H1 (cell line): Measurements from ENCODE around the gene CARD14. TPM values are rescaled to one million over a fixed set of nuclear protein-coding genes. Genes with fewer than 3 reads are reported as not detected.
"Not testable (repeated sequence)": the region's sequence is repeated elsewhere in the genome, so short reads cannot be mapped to it uniquely, and the experiment has no call there.

Source experiments
- CTCF ChIA-PET: fragments of 300-600 bp; sonication (Branson Sonifier 250); formaldehyde crosslinking; loops from one replicate; lab custom pipeline; 2021; ENCODE audit not compliant: partially characterized antibody; lab: Charles Lee
- POLR2A ChIA-PET: fragments of 300-600 bp; sonication (Branson Sonifier 250); formaldehyde crosslinking; loops from one replicate; lab custom pipeline; 2021; ENCODE audit warnings: inconsistent platforms; ENCODE audit not compliant: partially characterized antibody; lab: Charles Lee
- DNase-seq, 2 experiments: peaks; one replicate each; pipeline versions ENCODE4 v3.0.0 to v3.0.0-alpha.2; 2010 to 2022; ENCODE audit warnings: low spot score in 2 of 2, low read depth in 1 of 2, mixed read lengths in 1 of 2
- FAIRE-seq: peaks from 2 replicates; lab custom pipeline; 2011; peaks lifted over from hg19 to GRCh38; lab: Jason Lieb, UNC
- H2AFZ ChIP-seq: 2 replicates; pipeline ENCODE4 v1.8.1; 2012; ENCODE audit warnings: low read length, inconsistent platforms
- H2AK5ac ChIP-seq: 2 replicates; pipeline ENCODE4 v1.6.1; 2013; ENCODE audit warnings: low read depth, low read length
- H2BK120ac ChIP-seq: replicated peaks from 2 replicates; pipeline ENCODE3; 2013; ENCODE audit warnings: low read depth, low read length, inconsistent platforms
- H2BK12ac ChIP-seq: 2 replicates; pipeline ENCODE4 v1.6.1; 2013; ENCODE audit warnings: low read depth, low read length
- H2BK15ac ChIP-seq: 2 replicates; pipeline ENCODE4 v1.6.1; 2013; ENCODE audit warnings: low read length
- H2BK20ac ChIP-seq: 2 replicates; pipeline ENCODE4 v1.6.1; 2013; ENCODE audit warnings: low read length
- H2BK5ac ChIP-seq: 2 replicates; pipeline ENCODE4 v1.6.1; 2013; ENCODE audit warnings: low read depth, low read length
- H3K14ac ChIP-seq: 2 replicates; pipeline ENCODE4 v1.6.1; 2013; ENCODE audit warnings: inconsistent platforms; ENCODE audit not compliant: insufficient read length
- H3K18ac ChIP-seq: 2 replicates; pipeline ENCODE4 v1.6.1; 2013; ENCODE audit warnings: low read length; ENCODE audit errors: extremely low read depth
- H3K23ac ChIP-seq: 2 replicates; pipeline ENCODE4 v1.6.1; 2013; ENCODE audit warnings: inconsistent platforms; ENCODE audit not compliant: insufficient read length
- H3K23me2 ChIP-seq: 2 replicates; pipeline ENCODE4 v1.6.1; 2013; ENCODE audit warnings: low read depth, low read length
- H3K27ac ChIP-seq: 2 replicates; pipeline ENCODE4 v1.6.1; 2011; ENCODE audit warnings: low read depth, low read length, inconsistent platforms
- H3K27me3 ChIP-seq, 4 experiments: replicated peaks in 1 of 4; 1 replicate in 1 of 4; 2 replicates in 3 of 4; pipeline versions ENCODE4 v1.6.1 to v1.8.1; 2011 to 2013; ENCODE audit warnings: low read length in 3 of 4, mild to moderate bottlenecking in 3 of 4, inconsistent platforms in 2 of 4, mixed read lengths in 2 of 4, moderate library complexity in 1 of 4; ENCODE audit not compliant: control insufficient read depth in 3 of 4, insufficient read depth in 3 of 4; ENCODE audit errors: extremely low read depth in 1 of 4
- H3K36me3 ChIP-seq, 4 experiments: 2 replicates each; pipeline versions ENCODE4 v1.6.1 to v1.8.1; 2011 to 2013; ENCODE audit warnings: mild to moderate bottlenecking in 4 of 4, low read length in 3 of 4, moderate library complexity in 2 of 4, control low read depth in 1 of 4, inconsistent platforms in 1 of 4; ENCODE audit not compliant: insufficient read depth in 4 of 4, control insufficient read depth in 2 of 4
- H3K4ac ChIP-seq: replicated peaks from 2 replicates; pipeline ENCODE3; 2013; ENCODE audit warnings: low read length, low read depth, mixed read lengths, inconsistent platforms; ENCODE audit not compliant: insufficient read length
- H3K4me1 ChIP-seq, 4 experiments: replicated peaks in 1 of 4; 1 replicate in 1 of 4; 2 replicates in 3 of 4; pipeline versions ENCODE4 v1.6.1 to v1.8.1; 2011 to 2013; ENCODE audit warnings: low read length in 3 of 4, inconsistent platforms in 2 of 4, mixed read lengths in 1 of 4; ENCODE audit not compliant: insufficient read depth in 4 of 4, control insufficient read depth in 3 of 4
- H3K4me2 ChIP-seq, 2 experiments: 2 replicates each; pipeline versions ENCODE4 v1.6.1 to v1.8.1; 2011 to 2013; ENCODE audit warnings: low read depth in 2 of 2, low read length in 2 of 2, control low read depth in 1 of 2, inconsistent platforms in 1 of 2, mild to moderate bottlenecking in 1 of 2; ENCODE audit not compliant: insufficient read depth in 1 of 2
- H3K4me3 ChIP-seq, 4 experiments: fragments of 200-600, 300-600 bp in 1 of 4; sonication (generic), shearing (Covaris generic), sonication (Bioruptor Twin) in 1 of 4; 2 replicates each; pipeline versions ENCODE4 v1.5.1 to v1.8.1; 2011 to 2016; ENCODE audit warnings: low read length in 4 of 4, low read depth in 3 of 4, control low read depth in 2 of 4, inconsistent platforms in 2 of 4, mild to moderate bottlenecking in 2 of 4, mixed read lengths in 1 of 4, moderate library complexity in 1 of 4; ENCODE audit not compliant: insufficient read depth in 2 of 4; ENCODE audit errors: extremely low read depth in 1 of 4
- H3K56ac ChIP-seq: replicated peaks from 2 replicates; pipeline ENCODE3; 2013; ENCODE audit warnings: low read depth, mild to moderate bottlenecking, mixed read lengths, low read length, inconsistent platforms; ENCODE audit not compliant: insufficient read length
- H3K79me1 ChIP-seq: 2 replicates; pipeline ENCODE4 v1.6.1; 2013; ENCODE audit warnings: low read depth, low read length, control low read depth
- H3K79me2 ChIP-seq, 2 experiments: 2 replicates each; pipeline versions ENCODE4 v1.6.1 to v1.8.1; 2012 to 2013; ENCODE audit warnings: low read length in 2 of 2, mild to moderate bottlenecking in 2 of 2, inconsistent platforms in 1 of 2; ENCODE audit not compliant: insufficient read depth in 2 of 2, control insufficient read depth in 1 of 2
- H3K9ac ChIP-seq, 4 experiments: replicated peaks in 1 of 4; 1 replicate in 1 of 4; 2 replicates in 3 of 4; pipeline versions ENCODE4 v1.6.1 to v1.8.1; 2011 to 2013; ENCODE audit warnings: low read depth in 3 of 4, low read length in 3 of 4, control low read depth in 2 of 4, mild to moderate bottlenecking in 2 of 4, moderate library complexity in 2 of 4, inconsistent platforms in 1 of 4; ENCODE audit errors: extremely low read depth in 1 of 4
- H3K9me3 ChIP-seq, 2 experiments: 2 replicates each; pipeline versions ENCODE4 v1.6.1 to v1.8.1; 2012 to 2013; ENCODE audit warnings: mild to moderate bottlenecking in 2 of 2, moderate library complexity in 2 of 2, control low read depth in 1 of 2, inconsistent platforms in 1 of 2, low read depth in 1 of 2, low read length in 1 of 2, mixed read lengths in 1 of 2; ENCODE audit not compliant: insufficient read depth in 2 of 2
- H4K20me1 ChIP-seq, 2 experiments: replicated peaks in 1 of 2; 2 replicates each; pipeline versions ENCODE3 to v1.8.1; 2011 to 2013; ENCODE audit warnings: inconsistent platforms in 2 of 2, low read length in 2 of 2, mild to moderate bottlenecking in 1 of 2; ENCODE audit not compliant: insufficient read depth in 2 of 2, control insufficient read depth in 1 of 2
- H4K5ac ChIP-seq: 2 replicates; pipeline ENCODE4 v1.6.1; 2013; ENCODE audit warnings: low read length, low read depth, mixed read lengths, inconsistent platforms; ENCODE audit not compliant: insufficient read length
- H4K8ac ChIP-seq: 2 replicates; pipeline ENCODE4 v1.8.0; 2013; ENCODE audit warnings: mild to moderate bottlenecking, moderate library complexity, low read length, inconsistent platforms; ENCODE audit not compliant: insufficient read depth; ENCODE audit errors: extremely low read depth
- H4K91ac ChIP-seq: replicated peaks from 2 replicates; pipeline ENCODE3; 2013; ENCODE audit warnings: low read length, mixed read lengths, inconsistent platforms; ENCODE audit not compliant: insufficient read length
- BCL11A ChIP-seq, 2 experiments: IDR thresholded peaks; one replicate each; pipeline ENCODE4 v1.6.1; 2011; ENCODE audit warnings: low read depth in 2 of 2, low read length in 2 of 2, mild to moderate bottlenecking in 2 of 2
- EGR1 ChIP-seq: IDR thresholded peaks from 2 replicates; pipeline ENCODE4 v1.6.1; 2011; ENCODE audit warnings: low read depth, low read length, borderline replicate concordance
- EP300 ChIP-seq, 2 experiments: IDR thresholded peaks; 1 replicate in 1 of 2; 2 replicates in 1 of 2; pipeline ENCODE4 v1.6.1; 2011 to 2012; ENCODE audit warnings: low read depth in 2 of 2, low read length in 2 of 2, mild to moderate bottlenecking in 2 of 2, borderline replicate concordance in 1 of 2, inconsistent platforms in 1 of 2, moderate library complexity in 1 of 2
- GABPA ChIP-seq: IDR thresholded peaks from 2 replicates; pipeline ENCODE4 v1.6.1; 2011; ENCODE audit warnings: mild to moderate bottlenecking, low read length, moderate library complexity, borderline replicate concordance; ENCODE audit not compliant: insufficient read depth
- KDM1A ChIP-seq: fragments of 200-600, 300-600 bp; sonication (generic); IDR thresholded peaks from 2 replicates; pipeline ENCODE4 v1.7.1; 2016; ENCODE audit warnings: mild to moderate bottlenecking, low read length, borderline replicate concordance
- SP1 ChIP-seq: IDR thresholded peaks from 2 replicates; pipeline ENCODE4 v1.6.1; 2011; ENCODE audit warnings: low read depth, low read length
- TCF12 ChIP-seq: IDR thresholded peaks from 2 replicates; pipeline ENCODE4 v1.6.1; 2011; ENCODE audit warnings: low read depth, mild to moderate bottlenecking, low read length
- TEAD4 ChIP-seq: IDR thresholded peaks from 2 replicates; pipeline ENCODE4 v1.6.1; 2012; ENCODE audit warnings: low read depth, low read length, inconsistent platforms, mixed read lengths
- YY1 ChIP-seq: IDR thresholded peaks from 2 replicates; pipeline ENCODE4 v1.6.1; 2011; ENCODE audit warnings: low read depth, mild to moderate bottlenecking, low read length
- whole genome bisulfite sequencing, 2 experiments: shearing (Covaris generic) in 1 of 2; methylation state at CpG; one replicate each; pipeline versions ENCODE4 v1.1.6 to v1.1.7; 2013 to 2015; ENCODE audit warnings: low lambda C conversion rate in 2 of 2, mixed read lengths in 2 of 2, inconsistent platforms in 1 of 2, low coverage in 1 of 2, missing lambda C conversion rate in 1 of 2; ENCODE audit not compliant: insufficient replicate concordance in 2 of 2, insufficient coverage in 1 of 2, insufficient read length in 1 of 2; ENCODE audit errors: extremely low coverage in 1 of 2, missing lambda C conversion rate in 1 of 2; 5-methylcytosine and 5-hydroxymethylcytosine counted together
- polyA plus RNA-seq, 7 experiments: library from polyadenylated mRNA; depleted of rRNA in 3 of 7; stranded (reverse) in 5 of 7; unstranded in 2 of 7; fragments of >200 nt in 5 of 7; fragments of 200-250 nt in 2 of 7; gene quantifications; 1 replicate in 5 of 7; 2 replicates in 1 of 7; 4 replicates in 1 of 7; pipeline versions ENCODE4 v1.2.1 to v1.2.3, GENCODE V29; 2011 to 2013; ENCODE audit warnings: missing spikeins in 2 of 7, mixed read lengths in 2 of 7
- total RNA-seq: library from RNA; stranded (reverse); fragmentation: NEBNext Ultra II Directional; extraction: Animal tissue kit (Norgen Biotek cat#: 25700); gene quantifications from 2 replicates; pipeline ENCODE4 v1.2.1, GENCODE V29; 2021

The CARD14 gene
- total and polyA plus RNA-seq, 2 of the 8 experiments (the other 6 are each of a cell fraction or from before 2014, with no cell fraction given), result 0.08 TPM; not detected in 1

- 60% methylated on average over 2 of the region's 2 CpGs; no CpG with 5 or more reads in 1 of the 2 experiments for WGBS, 2 experiments
Measured at GRCh38 chr17:80155600-80155999, 14.2 kb upstream of the CARD14 start.

More at GRCh38 chr17:80155600-80155999, 14.2 kb upstream of the CARD14 start:
- POLR2A ChIA-PET, result interaction anchor here (2.1 kb wide), 2 partner anchors 10 to 11 kb away, joined by 5 to 11 read pairs; no protein-coding TSS in a partner anchor
- peak in 1 of 2 experiments; percentile 78 for DNase-seq
- H3K18ac ChIP-seq, H4K20me1 ChIP-seq, H3K36me3 ChIP-seq, H2AK5ac ChIP-seq, H4K8ac ChIP-seq, H2AFZ ChIP-seq, H2BK20ac ChIP-seq, H3K14ac ChIP-seq, H2BK12ac ChIP-seq, H2BK120ac ChIP-seq, H3K79me1 ChIP-seq, H3K23me2 ChIP-seq, H3K4ac ChIP-seq, H2BK5ac ChIP-seq, H3K27ac ChIP-seq, H2BK15ac ChIP-seq, H4K91ac ChIP-seq, FAIRE-seq, H3K4me3 ChIP-seq, H3K23ac ChIP-seq, H3K27me3 ChIP-seq, H3K4me2 ChIP-seq, H3K9ac ChIP-seq, H3K56ac ChIP-seq, H4K5ac ChIP-seq, CTCF ChIA-PET, H3K79me2 ChIP-seq: not testable (repeated sequence)
- peak; percentile 72 for TF ChIP-seq TEAD4
- TF ChIP-seq TCF12, result peak; percentile 77; the same call in 1 of the 2 replicates
- TF ChIP-seq EGR1, result peak; percentile 37; the same call in 1 of the 2 replicates
- 0 out of 2 replicates have a peak, but pooled peaks have one; percentile 21 for TF ChIP-seq GABPA
- peak; percentile 67 for TF ChIP-seq YY1
- TF ChIP-seq KDM1A, result peak; percentile 75; the same call in 1 of the 2 replicates
- TF ChIP-seq EP300 (IDR thresholded peaks at IDR 0.05; ENCODE audit: borderline replicate concordance in 1 of 2, low read depth in 2 of 2, low read length in 2 of 2), result peak; percentile 73 to 96; a peak in 2 of 3 replicates
- TF ChIP-seq SP1, result peak; percentile 72
- TF ChIP-seq BCL11A (IDR thresholded peaks at IDR 0.05; ENCODE audit: low read depth in 2 of 2, low read length in 2 of 2), result peak in 1 of 2 experiments; percentile 12
- H3K9me3 ChIP-seq, result peaks cover 15 to 20% of the 10 kb centered on the region in 2 experiments; a peak in 3 of 4 replicates
- peaks cover 11 to 25% (median 17%) of the 10 kb centered on the region in 4 experiments for H3K4me1 ChIP-seq
